Stimulated activated CD4-positive, alpha-beta T cell treated with anti-CD3 and anti-CD28 coated beads, Interleukin-12 subunit alpha, Interleukin-12 subunit beta, amount 100 ng/mL, for 24 hours (primary cell): ENCODE measurements around the gene SLC35F5.
A peak's percentile ranks its signal among the peaks of the same experiment; 100 is the strongest.
"Not testable (repeated sequence)": the region's sequence is repeated elsewhere in the genome, so short reads cannot be mapped to it uniquely, and the experiment has no call there.

Experiments used
- DNase-seq, 2 experiments: peaks; one replicate each; pipeline ENCODE4 v3.0.0-alpha.2; 2020; ENCODE audit warnings: low read depth in 2 of 2

SLC35F5 gene

GRCh38 chr2:113697516-113697915, 58.9 kb downstream of the SLC35F5 start:
- no peak for DNase-seq

GRCh38 chr2:113694438-113694837, 62.0 kb downstream of the SLC35F5 start:
- no peak for DNase-seq

DNA sequence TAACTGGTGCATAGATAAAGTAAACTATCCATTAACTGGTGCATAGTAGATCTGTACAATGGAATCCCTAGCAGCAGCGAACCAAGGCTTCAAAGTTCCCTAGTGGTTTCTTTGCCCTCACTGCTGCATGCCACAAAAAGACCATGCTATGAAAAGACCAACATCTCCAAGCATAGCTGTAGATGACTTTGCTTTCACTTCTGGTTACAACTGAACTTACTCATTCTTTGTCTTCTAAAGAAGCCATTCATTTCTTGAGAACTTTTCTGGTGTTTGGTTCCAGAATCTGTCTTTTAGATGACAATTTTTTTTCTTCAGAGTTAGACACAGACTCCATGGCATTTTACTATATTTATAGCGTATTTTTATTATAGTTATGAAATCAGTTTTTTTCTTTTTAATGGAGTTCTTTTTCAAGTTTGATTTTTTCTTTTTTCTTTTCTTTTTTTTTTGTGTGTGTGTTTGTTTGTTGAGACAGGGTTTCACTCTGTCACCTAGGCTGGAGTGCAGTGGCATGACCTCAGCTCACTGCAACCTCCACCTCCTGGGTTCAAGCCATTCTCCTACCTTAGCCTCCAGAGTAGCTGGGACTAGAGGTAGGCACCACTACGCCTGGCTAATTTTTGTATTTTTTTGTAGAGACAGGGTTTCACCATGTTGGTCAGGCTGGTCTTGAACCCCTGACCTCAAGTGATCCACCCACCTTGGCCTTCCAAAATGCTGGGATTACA, 63.6 kb downstream of the SLC35F5 start:
- peak; percentile 6 to 27 for DNase-seq

DNA sequence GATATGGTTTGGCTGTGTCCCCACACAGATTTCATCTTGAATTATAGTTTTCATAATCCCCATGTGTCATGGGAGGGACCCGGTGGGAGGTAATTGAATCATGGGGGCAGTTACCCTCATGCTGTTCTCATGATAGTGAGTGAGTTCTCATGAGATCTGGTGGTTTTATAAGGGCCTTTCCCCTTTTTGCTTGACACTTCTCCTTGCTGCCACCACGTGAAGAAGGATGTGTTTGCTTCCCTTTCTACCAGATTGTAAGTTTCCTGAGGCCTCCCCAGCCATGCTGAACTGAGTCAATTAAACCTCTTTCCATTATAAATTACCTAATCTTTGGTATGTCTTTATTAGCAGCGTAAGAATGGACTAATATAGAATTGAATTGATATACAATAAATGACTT, 65.6 kb downstream of the SLC35F5 start:
- DNase-seq, result not testable (repeated sequence)

- DNase-seq, result no peak
These were observed 69.9 kb downstream of the SLC35F5 start for GRCh38 chr2:113686537-113686936.

- no peak for DNase-seq
These were observed 71.0 kb downstream of the SLC35F5 start for GRCh38 chr2:113685471-113685870.

DNA sequence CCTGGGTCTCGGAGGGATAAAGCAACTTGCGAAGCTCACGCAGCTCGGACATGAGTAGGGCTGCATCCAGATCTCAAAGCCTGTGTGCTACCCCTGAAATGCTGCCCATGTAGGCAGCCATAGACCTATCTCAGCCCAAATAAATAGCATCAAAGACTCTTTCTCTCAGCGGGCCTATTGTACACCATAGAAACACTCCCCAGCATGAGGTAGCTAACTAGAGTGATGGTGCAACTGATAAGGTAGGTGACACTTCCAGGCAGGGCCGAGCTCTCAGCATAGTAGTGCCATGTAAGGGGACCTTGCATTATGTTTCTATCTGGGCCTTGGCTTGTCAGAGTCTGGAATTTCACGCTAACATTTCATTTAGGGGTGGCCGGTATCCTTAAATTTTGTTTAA, 77.0 kb downstream of the SLC35F5 start:
- no peak for DNase-seq

GRCh38 chr2:113677330-113677729, 79.1 kb downstream of the SLC35F5 start:
- DNase-seq, result no peak

DNA sequence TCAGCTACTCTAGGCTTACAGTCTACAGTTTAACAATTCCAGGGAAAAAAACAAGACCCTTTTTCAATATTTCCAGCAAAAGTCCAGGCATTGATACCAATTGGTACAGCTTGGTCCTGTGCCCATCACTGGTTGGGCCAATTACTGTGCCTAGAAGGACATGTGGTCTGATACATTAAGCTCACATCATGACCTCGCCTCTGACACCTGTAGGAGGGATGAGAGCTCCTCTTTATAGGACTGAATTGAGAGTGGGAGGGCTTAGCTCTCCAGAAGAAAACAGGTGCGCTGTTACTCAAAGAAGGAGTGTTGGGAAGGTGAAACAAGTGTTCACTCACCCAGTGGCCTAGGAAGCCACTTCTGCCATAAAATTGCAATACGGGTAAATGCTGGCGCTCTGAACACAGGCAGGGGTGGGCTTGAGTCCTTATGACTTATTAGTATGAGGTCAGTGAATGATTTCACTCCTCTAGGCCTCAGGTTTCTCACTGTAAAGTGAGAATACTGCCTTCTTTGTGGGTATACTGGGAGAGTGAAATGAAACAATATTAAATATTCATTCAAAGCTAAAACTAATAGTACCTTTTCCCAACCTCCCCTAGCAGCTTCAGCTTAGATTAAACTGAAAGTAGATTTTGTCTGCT, 79.7 kb downstream of the SLC35F5 start:
- no peak for DNase-seq

- DNase-seq, result no peak
These were observed 80.6 kb downstream of the SLC35F5 start for GRCh38 chr2:113675875-113676274.

- DNase-seq, result no peak
These were observed 84.0 kb downstream of the SLC35F5 start for GRCh38 chr2:113672326-113672932.

DNA sequence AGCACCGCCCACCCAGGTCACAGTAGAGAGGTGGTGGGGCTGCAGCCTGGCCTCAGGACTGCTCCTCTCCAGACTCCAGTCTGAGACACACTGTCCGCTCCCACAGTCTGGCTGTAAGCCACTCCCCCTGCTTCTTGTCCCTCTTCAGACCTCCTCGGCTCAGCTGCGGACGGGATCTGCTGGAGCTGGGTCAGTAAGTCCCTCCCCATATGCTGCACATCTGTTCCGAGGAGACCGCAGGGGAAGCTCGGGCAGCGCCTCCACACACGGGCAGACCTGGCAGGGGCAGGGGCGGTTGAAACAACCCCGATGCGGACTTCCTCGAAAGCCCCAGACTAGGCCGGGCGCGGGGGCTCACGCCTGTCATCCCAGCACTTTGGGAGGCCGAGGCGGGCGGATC, 87.4 kb downstream of the SLC35F5 start:
- DNase-seq, result not testable (repeated sequence)

DNA sequence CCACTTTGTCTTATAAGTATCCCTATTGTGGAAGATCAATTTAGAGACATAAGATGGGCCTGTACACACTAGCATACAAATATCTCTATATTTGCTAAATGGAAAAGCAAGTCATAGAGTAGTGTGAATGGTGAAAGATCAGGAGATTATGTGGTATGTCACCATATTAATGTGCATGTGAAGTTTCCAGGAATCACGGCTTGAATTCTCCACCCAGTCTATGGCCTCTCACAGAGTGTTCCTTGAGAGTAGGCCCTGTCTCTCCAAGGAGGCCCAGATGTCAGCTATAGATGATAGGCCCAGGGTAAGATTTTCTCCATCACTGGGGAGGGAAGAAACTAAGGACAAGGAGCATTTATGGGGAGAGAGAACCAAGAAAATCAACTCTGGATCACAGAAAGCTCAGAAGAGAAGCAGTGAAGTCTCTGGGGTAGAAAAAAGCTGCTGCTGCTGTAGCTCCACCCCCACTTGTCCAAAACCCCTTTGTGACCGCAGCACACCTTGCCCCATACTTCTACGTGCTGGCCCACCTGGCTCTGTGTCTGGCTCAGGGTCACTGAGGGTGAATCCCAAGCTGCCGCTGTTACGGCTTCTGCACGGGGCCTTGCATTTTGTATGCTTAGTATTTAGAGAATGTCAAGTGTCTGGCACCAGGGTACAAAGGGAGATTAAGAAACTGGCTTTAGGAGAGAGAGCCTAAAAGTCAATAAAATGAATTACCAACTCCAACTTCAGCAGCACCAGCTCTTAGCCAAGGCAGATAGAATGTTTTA, 91.5 kb downstream of the SLC35F5 start:
- not testable (repeated sequence) for DNase-seq

- not testable (repeated sequence) for DNase-seq
These were observed 93.0 kb downstream of the SLC35F5 start for GRCh38 chr2:113663285-113664060.
